ENCODE measurements around the gene ZFYVE16.
A peak's percentile ranks its signal among the peaks of the same experiment; 100 is the strongest.
"Not testable (repeated sequence)": the region's sequence is repeated elsewhere in the genome, so short reads cannot be mapped to it uniquely, and the experiment has no call there.

The ZFYVE16 gene

GRCh38 chr5:80407735-80408483 is at the start of gene ZFYVE16:
Gene ZFYVE16 (plus strand): TSS chr5:80408064. CDS start chr5:80434148, 26,084 bp downstream.
- DNase-seq (ENCODE audit: low read depth) = peak; percentile 97

- DNase-seq (ENCODE audit: low read depth) = no peak
Observed at GRCh38 chr5:80360914-80361444, 46.9 kb upstream of the ZFYVE16 start.

- no peak for DNase-seq (ENCODE audit: low read depth)
Observed at GRCh38 chr5:80364892-80365291, 43.0 kb upstream of the ZFYVE16 start.

DNA sequence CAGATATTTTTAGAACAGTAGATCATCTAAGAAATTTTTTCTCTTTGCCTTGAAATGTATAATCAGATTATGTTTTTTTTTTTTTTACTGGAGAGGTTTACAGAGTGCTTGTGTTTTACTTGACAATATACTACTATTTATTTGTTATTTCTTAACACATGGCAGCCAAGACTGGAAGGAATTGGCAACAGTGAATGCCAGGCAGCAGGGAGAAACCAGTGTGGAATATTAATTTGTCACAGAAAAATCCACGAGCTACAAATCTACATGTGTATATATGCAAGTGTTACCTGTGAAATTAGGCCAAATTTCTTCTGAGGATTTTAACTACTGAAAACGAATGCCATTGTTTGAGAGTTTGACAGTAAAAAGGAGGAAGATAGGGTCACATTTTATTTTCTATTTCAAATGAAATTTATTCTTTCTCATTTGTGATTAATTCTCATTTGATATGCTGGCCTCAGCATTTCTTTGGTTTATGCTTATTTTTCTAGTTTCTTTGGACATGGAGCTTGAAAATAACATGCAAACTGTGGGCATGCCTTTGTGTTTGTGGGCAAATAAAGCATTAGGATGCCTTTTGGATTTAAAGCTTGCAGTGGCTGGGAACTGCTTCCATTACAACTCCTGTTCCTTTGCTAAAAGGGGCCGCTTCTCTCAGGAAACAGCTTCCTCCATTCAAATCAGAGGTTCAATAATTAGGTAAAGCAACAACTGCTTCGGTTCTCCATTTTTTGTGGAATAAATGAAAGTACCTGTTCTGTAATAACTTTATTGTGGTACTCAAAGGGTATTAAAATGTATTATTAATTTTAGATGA is 39.0 kb upstream of the ZFYVE16 start:
- no peak for DNase-seq (ENCODE audit: low read depth)

DNA sequence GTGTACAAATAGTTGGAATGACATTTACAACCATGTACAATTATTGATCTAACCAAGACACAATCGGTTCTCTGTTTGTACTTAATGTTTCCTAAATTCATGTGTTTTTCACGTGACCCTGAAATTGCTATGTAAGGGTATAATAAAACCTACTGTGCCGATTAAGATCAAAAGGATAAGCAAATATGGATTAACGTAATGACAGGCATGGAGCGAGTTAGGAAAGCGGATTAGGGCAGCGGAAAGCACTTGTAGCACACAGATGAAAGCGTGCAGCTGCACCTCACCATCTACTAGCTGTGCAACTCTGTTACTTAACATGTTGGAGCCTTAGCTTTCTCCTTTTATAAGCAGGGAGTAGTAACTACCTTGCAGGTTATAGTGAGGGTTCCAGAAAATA is 38.3 kb upstream of the ZFYVE16 start:
- DNase-seq (ENCODE audit: low read depth) = no peak

DNA sequence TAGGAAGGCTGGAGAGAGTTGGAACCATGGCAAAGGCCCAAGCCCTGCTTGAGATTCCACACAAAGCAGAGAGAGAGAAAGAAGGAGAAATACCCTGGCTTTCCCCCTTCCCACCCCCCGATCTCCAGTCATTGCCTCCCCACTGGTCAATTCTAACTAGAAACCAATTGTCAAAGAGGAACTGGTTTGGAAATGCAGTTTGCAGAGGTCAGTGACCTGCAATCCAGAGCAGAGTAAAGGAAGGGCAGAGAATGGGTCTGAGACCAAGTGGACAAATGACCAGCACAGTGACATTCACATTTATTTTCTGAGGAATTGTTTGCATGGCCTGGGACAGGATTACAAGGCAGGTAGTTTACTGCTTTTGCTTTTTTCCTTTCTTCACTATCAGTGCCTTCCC is 37.5 kb upstream of the ZFYVE16 start:
- DNase-seq (ENCODE audit: low read depth) = no peak

DNA sequence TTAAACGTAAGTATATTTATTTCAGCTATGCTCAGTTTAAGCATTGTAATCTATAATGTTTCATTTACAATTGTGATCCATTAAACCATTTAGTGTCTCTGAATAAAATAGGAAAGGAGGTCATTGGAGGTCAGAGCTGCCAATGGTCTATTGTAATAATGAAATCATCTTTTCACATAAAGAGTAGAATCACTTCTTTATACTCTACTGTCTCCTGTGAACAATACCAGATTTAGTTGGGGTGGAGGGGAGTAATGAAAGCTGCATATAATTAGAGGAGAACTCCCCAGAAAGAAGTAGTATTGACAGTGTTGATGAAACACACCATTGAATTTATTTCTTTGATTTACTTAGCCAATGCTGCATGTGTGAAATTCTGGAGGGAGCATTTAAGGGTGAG is 35.1 kb upstream of the ZFYVE16 start:
- DNase-seq (ENCODE audit: low read depth) = no peak

- no peak for DNase-seq (ENCODE audit: low read depth)
Observed at GRCh38 chr5:80374188-80374587, 33.7 kb upstream of the ZFYVE16 start.

GRCh38 chr5:80376557-80376956 is 31.3 kb upstream of the ZFYVE16 start:
- no peak for DNase-seq (ENCODE audit: low read depth)

DNA sequence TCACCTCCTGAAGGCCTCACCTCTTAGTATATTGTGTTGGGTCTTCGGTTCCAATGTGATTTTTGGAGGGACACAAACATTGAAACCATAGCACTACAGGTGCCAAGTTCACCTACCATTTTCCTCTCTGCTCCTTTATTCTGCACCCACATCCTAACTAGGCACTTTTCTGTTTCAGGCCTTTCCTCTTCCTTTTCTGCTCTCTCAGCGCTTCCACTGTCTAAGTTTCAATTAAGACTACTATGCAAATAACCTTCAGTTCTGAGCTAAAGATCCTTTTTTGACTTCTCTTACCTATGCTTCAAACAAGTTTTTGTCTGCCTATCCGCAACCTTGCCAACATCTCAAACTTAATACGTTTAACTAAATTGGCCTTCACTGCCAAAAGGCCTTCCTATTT is 25.4 kb upstream of the ZFYVE16 start:
- no peak for DNase-seq (ENCODE audit: low read depth)

GRCh38 chr5:80387063-80387768 is 20.6 kb upstream of the ZFYVE16 start:
- no peak for DNase-seq (ENCODE audit: low read depth)

GRCh38 chr5:80389580-80389979 is 18.3 kb upstream of the ZFYVE16 start:
- no peak for DNase-seq (ENCODE audit: low read depth)

DNA sequence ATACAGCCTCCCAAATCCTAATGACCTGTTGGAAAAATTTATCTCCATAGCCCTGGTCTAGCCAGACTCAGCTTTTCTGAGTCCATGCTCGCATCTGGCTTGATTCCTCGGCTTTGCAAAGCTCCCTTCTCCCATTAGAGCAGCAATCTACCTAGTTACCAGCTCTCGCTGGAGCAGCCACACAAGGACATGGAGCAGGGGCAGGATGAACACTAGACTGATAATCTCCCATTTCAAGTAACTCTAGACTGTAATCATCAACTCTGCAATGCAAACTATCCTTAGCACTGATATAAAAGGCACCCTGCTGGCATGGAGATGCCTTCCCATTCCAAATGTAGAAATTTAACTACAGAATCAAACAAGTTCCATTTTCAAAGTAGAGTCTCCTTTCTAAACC is 17.5 kb upstream of the ZFYVE16 start:
- not testable (repeated sequence) for DNase-seq (ENCODE audit: low read depth)

DNA sequence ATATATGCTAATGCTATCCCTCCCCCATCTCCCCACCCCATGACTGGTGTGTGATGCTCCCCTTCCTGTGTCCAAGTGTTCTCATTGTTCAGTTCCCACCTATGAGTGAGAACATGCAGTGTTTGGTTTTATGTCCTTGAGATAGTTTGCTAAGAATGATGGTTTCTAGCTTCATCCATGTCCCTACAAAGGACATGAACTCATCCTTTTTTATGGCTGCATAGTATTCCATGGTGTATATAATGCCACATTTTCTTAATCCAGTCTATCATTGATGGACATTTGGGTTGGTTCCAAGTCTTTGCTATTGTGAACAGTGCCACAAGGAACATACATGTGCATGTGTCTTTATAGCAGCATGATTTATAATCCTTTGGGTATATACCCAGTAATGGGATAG is 16.6 kb upstream of the ZFYVE16 start:
- DNase-seq (ENCODE audit: low read depth) = not testable (repeated sequence)

DNA sequence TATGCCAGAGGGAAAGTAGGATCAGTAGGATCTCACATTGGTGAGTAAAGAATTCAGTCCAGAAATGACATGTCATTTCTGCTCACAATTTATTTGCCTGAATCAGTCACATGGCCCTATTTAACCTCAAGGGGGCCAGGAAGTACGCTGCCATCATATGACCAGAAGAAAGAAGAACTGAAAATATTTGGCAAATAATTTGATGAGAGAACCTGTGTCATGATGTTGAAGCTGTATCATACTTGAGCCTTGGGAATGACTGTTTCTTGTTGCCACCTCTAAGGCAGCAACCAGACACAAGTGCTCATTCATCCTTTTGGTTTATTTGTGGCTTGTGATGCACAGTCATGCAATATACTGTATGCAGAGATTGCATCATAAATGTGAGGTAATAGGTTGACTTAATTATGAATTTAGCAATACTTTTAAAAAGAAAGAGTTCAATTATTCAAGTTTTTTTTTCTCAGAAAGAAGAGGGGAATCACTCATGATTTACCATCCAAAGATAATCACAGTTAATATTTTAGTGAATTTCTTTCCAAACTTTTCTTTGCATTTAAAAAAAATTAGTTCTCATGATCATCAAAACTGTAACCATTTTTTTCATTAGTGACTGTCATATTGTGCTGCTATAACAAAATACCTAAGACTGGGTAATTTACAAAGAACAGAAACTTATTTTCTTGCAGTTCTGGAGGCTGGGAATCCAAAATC is 8.2 kb upstream of the ZFYVE16 start:
- peak; percentile 86 for DNase-seq (ENCODE audit: low read depth)

DNA sequence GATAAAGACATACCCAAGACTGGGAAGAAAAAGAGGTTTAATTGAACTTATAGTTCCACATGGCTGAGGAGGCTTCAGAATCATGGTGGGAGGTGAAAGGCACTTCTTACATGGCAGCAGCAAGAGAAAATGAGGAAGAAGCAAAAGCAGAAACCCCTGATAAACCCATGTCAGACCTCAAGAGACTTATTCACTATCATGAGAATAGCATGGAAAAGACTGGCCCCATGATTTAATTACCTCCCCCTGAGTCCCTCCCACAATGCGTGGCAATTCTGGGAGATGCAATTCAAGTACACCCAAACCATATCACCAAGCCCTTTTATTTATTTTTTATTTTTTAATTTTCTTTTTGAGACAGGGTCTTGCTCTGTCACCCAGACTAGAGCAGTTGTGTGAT is 7.5 kb upstream of the ZFYVE16 start:
- DNase-seq (ENCODE audit: low read depth) = not testable (repeated sequence)

GRCh38 chr5:80403782-80404181 is 4.1 kb upstream of the ZFYVE16 start:
- DNase-seq (ENCODE audit: low read depth) = no peak

GRCh38 chr5:80406980-80407734 is 707 bp upstream of the ZFYVE16 start:
- DNase-seq (ENCODE audit: low read depth) = peak; percentile 66

- DNase-seq (ENCODE audit: low read depth) = peak; percentile 47
Observed at GRCh38 chr5:80408484-80409366, 861 bp downstream of the ZFYVE16 start.

GRCh38 chr5:80409367-80409966 is 1.6 kb downstream of the ZFYVE16 start:
- no peak for DNase-seq (ENCODE audit: low read depth)
